H9 (cell line): ENCODE measurements around the gene ARHGEF5. TPM values are rescaled to one million over a fixed set of nuclear protein-coding genes. Genes with fewer than 3 reads are reported as not detected.

ENCODE experiments used
- DNase-seq: peaks from one replicate; pipeline ENCODE4 v3.0.0-alpha.2; 2017
- H2AFZ ChIP-seq: one replicate; pipeline ENCODE4 v1.6.1; 2013; ENCODE audit warnings: mild to moderate bottlenecking, low read length, control low read depth, moderate library complexity
- H2AK5ac ChIP-seq: 2 replicates; pipeline ENCODE4 v1.6.1; 2013; ENCODE audit warnings: low read length, control low read depth, mixed read lengths; ENCODE audit not compliant: insufficient read length
- H2BK120ac ChIP-seq: one replicate; pipeline ENCODE4 v1.6.1; 2013; ENCODE audit warnings: low read depth, mild to moderate bottlenecking, low read length, control low read depth, inconsistent platforms; ENCODE audit not compliant: poor library complexity, severe bottlenecking
- H2BK12ac ChIP-seq: 2 replicates; pipeline ENCODE4 v1.6.1; 2013; ENCODE audit warnings: low read length, control low read depth, mixed read lengths, low read depth; ENCODE audit not compliant: insufficient read length
- H2BK15ac ChIP-seq: 2 replicates; pipeline ENCODE4 v1.6.1; 2013; ENCODE audit warnings: low read depth, low read length, control low read depth
- H2BK20ac ChIP-seq: one replicate; pipeline ENCODE4 v1.6.1; 2013; ENCODE audit warnings: low read depth, mild to moderate bottlenecking, low read length, control low read depth, inconsistent platforms; ENCODE audit not compliant: poor library complexity, severe bottlenecking
- H2BK5ac ChIP-seq: 2 replicates; pipeline ENCODE4 v1.6.1; 2013; ENCODE audit warnings: low read length, control low read depth, mixed read lengths; ENCODE audit not compliant: insufficient read length
- H3K14ac ChIP-seq: 2 replicates; pipeline ENCODE4 v1.6.1; 2013; ENCODE audit warnings: low read length, control low read depth; ENCODE audit not compliant: insufficient read depth
- H3K18ac ChIP-seq: 2 replicates; pipeline ENCODE4 v1.6.1; 2013; ENCODE audit warnings: low read depth, mild to moderate bottlenecking, mixed read lengths, low read length, control low read depth; ENCODE audit not compliant: insufficient read length
- H3K23ac ChIP-seq: 2 replicates; pipeline ENCODE4 v1.6.1; 2013; ENCODE audit warnings: low read length, control low read depth, mixed read lengths, low read depth; ENCODE audit not compliant: insufficient read length
- H3K23me2 ChIP-seq: 2 replicates; pipeline ENCODE4 v1.6.1; 2013; ENCODE audit warnings: low read depth, mild to moderate bottlenecking, mixed read lengths, low read length, control low read depth; ENCODE audit not compliant: insufficient read length, poor library complexity, severe bottlenecking
- H3K27ac ChIP-seq: 2 replicates; pipeline ENCODE4 v1.5.1; 2013; ENCODE audit warnings: low read length, control low read depth, mixed read lengths, low read depth; ENCODE audit not compliant: insufficient read length
- H3K27me3 ChIP-seq: 2 replicates; pipeline ENCODE4 v1.6.1; 2013; ENCODE audit warnings: low read length, control low read depth, inconsistent platforms; ENCODE audit not compliant: insufficient read depth
- H3K4ac ChIP-seq: 2 replicates; pipeline ENCODE4 v1.6.1; 2013; ENCODE audit warnings: low read depth, mild to moderate bottlenecking, control low read depth, inconsistent platforms, low read length, moderate library complexity
- H3K4me1 ChIP-seq: 2 replicates; pipeline ENCODE4 v1.6.1; 2013; ENCODE audit warnings: low read length, control low read depth, inconsistent platforms; ENCODE audit not compliant: insufficient read depth
- H3K4me2 ChIP-seq: 2 replicates; pipeline ENCODE4 v1.6.1; 2013; ENCODE audit warnings: low read length, control low read depth, mixed read lengths; ENCODE audit not compliant: insufficient read length, insufficient read depth
- H3K56ac ChIP-seq: 2 replicates; pipeline ENCODE4 v1.6.1; 2013; ENCODE audit warnings: low read depth, mild to moderate bottlenecking, mixed read lengths, low read length, control low read depth; ENCODE audit not compliant: insufficient read length
- H3K79me1 ChIP-seq: 2 replicates; pipeline ENCODE4 v1.6.1; 2013; ENCODE audit warnings: low read depth, mild to moderate bottlenecking, moderate library complexity, low read length, control low read depth, inconsistent platforms; ENCODE audit not compliant: insufficient read depth, poor library complexity, severe bottlenecking
- H3K79me2 ChIP-seq: 2 replicates; pipeline ENCODE4 v1.6.1; 2013; ENCODE audit warnings: low read length, control low read depth, inconsistent platforms; ENCODE audit not compliant: insufficient read depth
- H3K9ac ChIP-seq: 2 replicates; pipeline ENCODE4 v1.6.1; 2013; ENCODE audit warnings: low read length, control low read depth, mixed read lengths; ENCODE audit not compliant: insufficient read length; ENCODE audit errors: extremely low read depth
- H3K9me3 ChIP-seq: one replicate; pipeline ENCODE4 v1.6.1; 2013; ENCODE audit warnings: low read depth, low read length, inconsistent platforms; ENCODE audit not compliant: control insufficient read depth
- H3T11ph ChIP-seq: one replicate; pipeline ENCODE4 v1.6.1; 2013; ENCODE audit warnings: mild to moderate bottlenecking, low read length, control low read depth, inconsistent platforms
- H4K20me1 ChIP-seq: one replicate; pipeline ENCODE4 v1.6.1; 2013; ENCODE audit not compliant: control insufficient read depth, insufficient read length, insufficient read depth
- H4K5ac ChIP-seq: 2 replicates; pipeline ENCODE4 v1.6.1; 2013; ENCODE audit warnings: low read depth, mild to moderate bottlenecking, mixed read lengths, low read length, control low read depth; ENCODE audit not compliant: insufficient read length
- H4K8ac ChIP-seq: replicated peaks from 2 replicates; pipeline ENCODE4 v1.6.1; 2013; ENCODE audit warnings: low read length, control low read depth, mixed read lengths, low read depth; ENCODE audit not compliant: insufficient read length
- H4K91ac ChIP-seq: 2 replicates; pipeline ENCODE4 v1.6.1; 2013; ENCODE audit warnings: low read depth, mild to moderate bottlenecking, moderate library complexity, mixed read lengths, low read length, control low read depth; ENCODE audit not compliant: insufficient read length
- H3K27ac Mint-ChIP-seq, 3 experiments: 2 replicates in 2 of 3; 3 replicates in 1 of 3; pipeline ENCODE4 v1.8.0; 2020 to 2021; ENCODE audit warnings: mixed read lengths in 3 of 3, mild to moderate bottlenecking in 1 of 3, moderate library complexity in 1 of 3
- H3K27me3 Mint-ChIP-seq: 2 replicates; pipeline ENCODE4 v1.8.0; 2021; ENCODE audit warnings: low read depth, mild to moderate bottlenecking, moderate library complexity, mixed read lengths
- H3K36me3 Mint-ChIP-seq, 3 experiments: 2 replicates in 2 of 3; 3 replicates in 1 of 3; pipeline ENCODE4 v1.8.0; 2020 to 2021; ENCODE audit warnings: low read depth in 3 of 3, mixed read lengths in 3 of 3; ENCODE audit not compliant: insufficient read depth in 1 of 3
- H3K4me1 Mint-ChIP-seq, 2 experiments: 2 replicates each; pipeline ENCODE4 v1.8.0; 2020; ENCODE audit warnings: mixed read lengths in 2 of 2
- H3K4me3 Mint-ChIP-seq, 2 experiments: 2 replicates in 1 of 2; 3 replicates in 1 of 2; pipeline ENCODE4 v1.8.0; 2020 to 2021; ENCODE audit warnings: mild to moderate bottlenecking in 2 of 2, mixed read lengths in 2 of 2, moderate library complexity in 1 of 2
- H3K9me3 Mint-ChIP-seq, 2 experiments: 2 replicates in 1 of 2; 3 replicates in 1 of 2; pipeline ENCODE4 v1.8.0; 2020; ENCODE audit warnings: mild to moderate bottlenecking in 2 of 2, mixed read lengths in 2 of 2, moderate library complexity in 1 of 2
- CTCF ChIP-seq: fragments of 200-600 bp; sonication (generic); conservative IDR thresholded peaks from 3 replicates; pipeline ENCODE4 v1.8.0; 2021; ENCODE audit warnings: antibody characterized with exemption, mild to moderate bottlenecking
- WGBS: extraction: QIAGEN DNeasy Blood & Tissue Kit; methylation state at CpG from one replicate; pipeline ENCODE4 v1.1.7; 2013; ENCODE audit warnings: missing lambda C conversion rate, low lambda C conversion rate, mixed read lengths; ENCODE audit not compliant: insufficient read length; ENCODE audit errors: extremely low coverage; 5-methylcytosine and 5-hydroxymethylcytosine counted together
- total RNA-seq: library from RNA; stranded (reverse); gene quantifications from 2 replicates; pipeline ENCODE4 v1.2.1, GENCODE V29; 2021

The ARHGEF5 gene
- total RNA-seq, 1 experiment from 2014 or later: 33.9 TPM

GRCh38 chr7:144407266-144407931, 52.2 kb downstream of the ARHGEF5 start:
- Histone ChIP-seq H4K8ac (no peak overlapping the region), H3K9me3 (no peaks in the 10 kb centered on the region), H3T11ph (no peak overlapping the region), H2BK5ac (no peak overlapping the region), H4K5ac (no peak overlapping the region), H2AFZ (no peak overlapping the region), H2BK20ac (no peak overlapping the region), H3K4ac (no peak overlapping the region), H3K79me2 (no peaks in the 10 kb centered on the region), H3K4me1 (no peaks in the 10 kb centered on the region), H2AK5ac (no peak overlapping the region), H3K56ac (no peak overlapping the region), H3K27me3 (no peaks in the 10 kb centered on the region), H3K79me1 (no peaks in the 10 kb centered on the region), H4K20me1 (no peaks in the 10 kb centered on the region), H3K4me2 (no peak overlapping the region), H3K9ac (no peak overlapping the region), H4K91ac (no peak overlapping the region), H3K23ac (no peak overlapping the region), H3K18ac (no peak overlapping the region), H2BK15ac (no peak overlapping the region), H3K14ac (no peak overlapping the region), H3K27ac (no peak overlapping the region), H2BK12ac (no peak overlapping the region), H3K23me2 (no peaks in the 10 kb centered on the region), H2BK120ac (no peak overlapping the region)
- Mint-ChIP-seq H3K9me3 (no peaks in the 10 kb centered on the region), H3K27me3 (no peaks in the 10 kb centered on the region), H3K4me3 (no peak overlapping the region), H3K36me3 (peaks cover 0 to 2% (median 0%) of the 10 kb centered on the region in 3 experiments; a peak in 1 of 7 replicates), H3K27ac (peak overlapping the region in 2 of 3 experiments; percentile 7 to 53; a peak in 2 of 7 replicates), H3K4me1 (peaks cover 12 to 16% of the 10 kb centered on the region in 2 experiments)
- DNase-seq: no peak
- TF ChIP-seq CTCF: no peak
- WGBS: no CpG with 5 or more reads among the region's 12 CpGs
